ENCODE measurements around the gene SSTR5.
"Not testable (repeated sequence)": the region's sequence is repeated elsewhere in the genome, so short reads cannot be mapped to it uniquely, and the experiment has no call there.

The SSTR5 gene

DNA sequence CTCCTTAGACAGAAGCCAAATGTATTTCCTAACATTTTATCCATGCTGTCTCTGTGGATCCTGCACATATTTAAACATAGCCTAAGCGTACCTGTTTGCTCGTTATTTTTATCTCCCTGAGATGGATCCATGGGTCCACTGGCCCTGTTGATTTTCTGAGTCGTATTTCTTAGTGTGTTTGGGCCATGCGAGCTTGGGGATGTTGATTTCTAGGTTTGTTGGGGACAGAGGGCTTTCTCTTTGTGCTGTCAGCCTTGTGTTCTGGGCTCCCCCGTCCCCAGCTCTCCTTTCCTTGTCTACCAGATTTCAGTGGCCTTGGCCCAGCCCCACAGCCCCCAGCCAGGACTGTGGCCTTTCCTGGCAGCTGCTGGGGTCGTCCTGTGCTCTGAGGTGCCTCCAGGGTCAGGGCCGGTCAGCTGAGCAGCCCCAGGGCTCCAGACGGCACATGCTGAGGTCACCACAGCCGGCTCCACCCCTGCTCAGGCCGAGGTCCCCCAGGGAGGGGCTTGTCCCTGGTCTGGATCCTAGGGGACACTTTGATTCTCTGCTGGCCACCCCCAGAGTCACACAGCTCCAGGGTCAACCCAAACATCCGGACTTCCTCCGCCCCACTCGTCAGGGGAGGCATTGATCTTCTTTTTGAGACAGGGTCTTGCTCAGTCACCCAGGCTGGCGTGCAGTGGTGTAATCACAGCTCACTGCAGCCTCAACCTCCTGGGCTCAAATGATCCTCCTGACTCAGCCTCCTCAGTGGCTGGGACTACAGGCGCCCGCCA, 4.4 kb downstream of the SSTR5 start:
- DNase-seq = no peak

DNA sequence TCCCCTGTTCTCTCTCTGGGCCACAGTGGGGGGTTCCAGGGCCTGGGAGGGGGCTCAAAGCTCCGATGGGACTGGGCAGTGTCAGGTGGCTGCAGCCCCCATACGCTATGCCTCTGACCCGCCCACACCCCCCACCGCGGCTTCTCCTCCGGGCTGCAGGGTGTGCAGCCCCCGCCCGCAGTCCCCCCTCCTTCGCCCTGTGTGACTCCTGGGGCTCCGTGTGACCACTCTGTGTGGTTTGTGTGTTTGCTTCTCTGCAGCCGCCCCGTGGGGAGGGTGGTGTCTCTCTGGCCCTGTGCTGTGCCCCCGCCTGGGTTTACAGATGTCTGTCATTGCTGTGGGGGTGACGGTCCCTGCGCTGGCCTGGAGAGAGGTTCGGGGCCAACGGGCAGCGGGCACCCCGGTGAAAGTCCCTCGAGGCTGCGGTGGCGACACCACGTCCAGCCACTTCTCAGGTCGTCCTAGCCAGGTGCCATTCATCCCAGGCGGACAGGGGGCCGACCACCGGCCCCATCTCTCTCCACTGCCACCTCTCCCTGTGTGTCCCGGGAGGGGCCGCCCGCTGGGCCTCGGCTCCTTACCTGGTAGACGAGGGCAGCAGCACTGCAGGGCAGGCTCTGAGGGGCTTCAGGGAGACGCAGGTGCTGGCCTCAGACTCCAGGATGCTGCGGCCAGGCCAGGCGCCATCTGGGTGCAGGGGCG, 5.5 kb downstream of the SSTR5 start:
- DNase-seq = no peak

DNA sequence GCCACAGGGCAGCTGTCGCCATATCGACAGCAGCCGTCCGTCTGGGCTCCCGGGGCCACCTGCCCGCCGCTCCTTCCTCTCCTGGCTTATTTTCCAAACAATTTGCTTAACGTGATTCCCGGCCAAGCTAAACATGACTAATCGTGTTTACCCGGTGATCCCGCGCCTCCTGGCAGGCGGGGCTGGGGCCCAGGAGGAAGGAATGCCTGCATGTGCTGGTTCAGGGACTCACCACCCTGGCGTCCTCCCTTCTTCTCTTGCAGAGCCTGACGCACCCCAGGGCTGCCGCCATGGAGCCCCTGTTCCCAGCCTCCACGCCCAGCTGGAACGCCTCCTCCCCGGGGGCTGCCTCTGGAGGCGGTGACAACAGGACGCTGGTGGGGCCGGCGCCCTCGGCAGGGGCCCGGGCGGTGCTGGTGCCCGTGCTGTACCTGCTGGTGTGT, 6.1 kb downstream of the SSTR5 start:
- DNase-seq = no peak

DNA sequence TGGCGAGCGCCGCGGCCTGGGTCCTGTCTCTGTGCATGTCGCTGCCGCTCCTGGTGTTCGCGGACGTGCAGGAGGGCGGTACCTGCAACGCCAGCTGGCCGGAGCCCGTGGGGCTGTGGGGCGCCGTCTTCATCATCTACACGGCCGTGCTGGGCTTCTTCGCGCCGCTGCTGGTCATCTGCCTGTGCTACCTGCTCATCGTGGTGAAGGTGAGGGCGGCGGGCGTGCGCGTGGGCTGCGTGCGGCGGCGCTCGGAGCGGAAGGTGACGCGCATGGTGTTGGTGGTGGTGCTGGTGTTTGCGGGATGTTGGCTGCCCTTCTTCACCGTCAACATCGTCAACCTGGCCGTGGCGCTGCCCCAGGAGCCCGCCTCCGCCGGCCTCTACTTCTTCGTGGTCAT, 6.8 kb downstream of the SSTR5 start:
- DNase-seq = no peak

DNA sequence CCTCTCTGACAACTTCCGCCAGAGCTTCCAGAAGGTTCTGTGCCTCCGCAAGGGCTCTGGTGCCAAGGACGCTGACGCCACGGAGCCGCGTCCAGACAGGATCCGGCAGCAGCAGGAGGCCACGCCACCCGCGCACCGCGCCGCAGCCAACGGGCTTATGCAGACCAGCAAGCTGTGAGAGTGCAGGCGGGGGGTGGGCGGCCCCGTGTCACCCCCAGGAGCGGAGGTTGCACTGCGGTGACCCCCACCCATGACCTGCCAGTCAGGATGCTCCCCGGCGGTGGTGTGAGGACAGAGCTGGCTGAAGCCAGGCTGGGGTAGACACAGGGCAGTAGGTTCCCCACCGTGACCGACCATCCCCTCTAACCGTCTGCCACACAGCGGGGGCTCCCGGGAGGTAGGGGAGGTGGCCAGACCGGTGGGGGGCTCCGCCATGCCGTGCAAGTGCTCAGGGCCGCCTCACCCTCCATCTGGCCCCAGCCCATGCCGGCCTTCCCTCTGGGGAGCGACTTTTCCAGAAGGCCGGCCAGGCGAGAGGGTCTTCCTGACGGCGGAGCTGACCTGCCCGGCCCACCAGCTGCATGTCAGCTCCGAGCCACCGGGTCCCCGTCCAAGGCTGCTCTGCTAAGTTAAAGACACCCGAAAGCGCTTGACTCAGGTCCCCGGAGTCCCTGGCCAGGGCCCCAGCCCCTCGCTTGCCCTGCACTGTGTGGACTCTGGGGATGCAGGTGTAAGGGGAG, 7.4 kb downstream of the SSTR5 start:
- no peak for DNase-seq

DNA sequence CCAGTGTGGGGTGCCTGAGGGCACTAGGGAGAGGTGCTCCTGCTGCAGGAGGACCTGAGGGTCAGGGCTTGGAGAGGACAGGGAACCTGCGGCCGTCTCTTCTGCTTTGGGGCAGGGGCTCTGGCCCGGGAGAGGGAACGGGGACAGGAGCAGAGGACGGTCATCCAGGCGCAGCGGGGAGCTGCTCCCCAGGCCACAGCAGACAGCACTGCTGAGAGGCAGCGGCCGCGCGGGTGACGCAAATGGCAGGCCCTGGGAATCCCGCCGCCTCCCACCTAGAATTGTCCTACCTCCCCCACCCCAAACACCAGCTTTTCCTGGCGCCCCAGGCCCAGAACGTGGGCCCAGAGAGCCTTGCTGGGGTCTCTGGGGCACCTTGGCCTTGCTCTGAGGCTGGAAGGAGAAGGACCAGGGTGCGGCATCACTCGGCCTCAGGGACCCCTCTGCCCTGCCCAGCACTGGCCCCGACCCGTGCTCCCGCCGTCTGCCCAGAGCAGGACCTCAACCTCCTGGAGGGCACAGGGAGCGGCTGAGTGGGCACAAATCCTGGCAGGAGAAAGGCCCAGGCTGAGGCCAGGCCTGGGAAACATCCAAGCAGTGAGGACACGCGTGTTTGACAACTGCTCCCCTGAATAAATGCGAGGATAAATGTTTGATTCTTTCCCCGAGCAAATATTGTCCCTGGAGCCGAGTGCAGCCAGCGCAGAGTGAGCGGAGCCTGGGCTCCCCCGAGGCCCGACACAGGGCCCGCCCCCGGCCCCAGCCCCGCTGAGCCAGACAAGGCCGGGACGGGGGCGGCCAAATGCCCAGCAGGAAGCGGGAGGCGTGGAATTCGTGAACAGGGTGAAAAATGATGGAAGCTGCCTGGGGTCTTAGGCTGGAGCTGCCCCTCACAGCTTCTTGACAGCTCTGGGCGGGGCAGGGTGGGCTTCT, 8.5 kb downstream of the SSTR5 start:
- DNase-seq = no peak

DNA sequence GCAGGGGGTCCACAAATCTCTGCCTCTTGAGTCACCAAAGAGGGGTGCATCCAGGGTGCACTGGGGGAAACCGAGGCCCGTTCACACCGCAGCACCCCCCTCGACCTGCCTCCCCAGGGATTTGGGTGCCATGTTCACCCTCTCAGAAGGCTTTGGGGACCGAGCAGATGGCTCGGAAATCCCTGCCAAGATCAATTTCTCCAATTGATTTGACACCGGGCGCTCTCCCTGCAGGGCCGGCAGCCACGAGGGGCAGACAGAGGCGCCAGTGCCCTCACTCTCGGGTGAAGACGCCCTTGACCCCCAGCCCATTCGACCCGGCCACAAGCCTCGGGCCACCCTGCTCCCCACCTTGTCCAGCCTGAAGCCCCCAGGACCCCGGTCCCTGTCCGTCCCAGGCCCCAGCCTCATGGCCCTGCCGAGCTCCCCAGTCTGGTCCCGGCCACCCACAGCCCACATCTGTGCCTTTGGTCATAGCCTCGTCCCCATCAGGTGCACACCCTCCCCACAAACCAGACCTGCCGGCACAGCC, 9.3 kb downstream of the SSTR5 start:
- DNase-seq = no peak

DNA sequence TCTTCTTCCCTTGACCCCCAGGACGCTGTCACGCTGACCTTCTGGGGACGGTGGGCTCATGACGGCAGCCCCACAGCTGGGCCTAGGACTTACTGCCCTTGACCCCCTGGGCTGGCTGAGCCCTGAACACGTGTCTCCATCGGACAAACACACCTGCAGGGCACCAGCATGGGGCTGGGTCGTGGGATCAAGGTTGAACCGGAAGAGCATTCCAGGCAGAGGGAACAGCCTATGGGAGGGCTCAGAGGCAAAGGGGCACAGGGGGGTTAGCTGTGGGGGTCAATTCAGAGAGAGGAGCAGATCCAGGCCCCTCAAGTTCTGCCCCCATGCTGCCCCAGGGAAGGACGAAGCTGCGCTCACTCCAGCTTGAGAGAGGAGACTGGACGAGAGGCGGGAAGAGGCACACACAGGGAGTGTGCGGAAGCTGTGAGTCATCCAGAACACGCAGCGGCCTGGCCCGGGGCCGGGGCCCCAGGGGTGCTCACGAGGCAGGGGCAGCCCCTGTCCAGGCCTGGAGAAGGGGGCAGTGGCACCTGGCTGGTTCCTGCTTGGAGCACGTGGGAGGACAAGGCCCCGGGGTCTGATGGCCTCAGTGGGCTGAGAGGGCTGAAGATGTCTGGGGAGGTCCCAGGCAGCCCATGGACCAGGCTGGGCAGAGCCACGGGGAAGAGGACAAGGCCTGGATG, 9.9 kb downstream of the SSTR5 start:
- DNase-seq = no peak

DNA sequence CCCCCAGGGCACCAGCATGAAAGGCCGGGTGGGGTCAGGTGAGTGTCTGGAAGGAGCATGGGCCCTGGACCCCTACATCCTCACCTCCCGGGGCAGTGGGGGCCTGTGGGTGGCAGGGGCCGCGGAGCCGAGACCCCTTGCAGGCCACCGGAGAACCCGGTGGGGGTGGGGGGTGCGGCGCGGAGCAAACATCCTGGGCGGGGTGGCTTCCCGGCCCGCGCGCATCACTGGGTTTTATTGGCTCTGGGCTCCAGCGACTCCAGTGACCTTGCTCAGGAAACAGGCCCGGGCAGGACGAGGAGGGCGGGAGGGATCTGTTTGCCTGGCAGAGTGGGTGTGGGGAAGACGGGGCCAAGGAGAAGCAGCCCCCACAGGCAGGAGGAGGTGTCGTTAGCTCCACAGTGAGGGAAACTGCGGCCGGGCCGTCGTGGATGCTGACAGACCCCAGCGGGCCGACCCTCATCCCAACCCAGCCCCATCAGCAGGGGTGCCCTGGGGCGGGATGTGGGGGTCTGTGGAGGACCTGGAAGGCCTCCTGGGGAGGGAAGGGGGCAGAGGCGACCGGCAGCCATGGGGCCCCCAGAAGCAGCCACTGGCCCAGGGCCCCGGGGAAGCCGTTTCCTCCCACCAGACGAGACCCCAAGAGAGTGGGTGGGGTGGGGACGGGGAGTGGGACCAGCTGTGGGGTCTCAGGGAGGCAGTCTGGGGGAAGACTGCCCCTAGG, 10.6 kb downstream of the SSTR5 start:
- no peak for DNase-seq

DNA sequence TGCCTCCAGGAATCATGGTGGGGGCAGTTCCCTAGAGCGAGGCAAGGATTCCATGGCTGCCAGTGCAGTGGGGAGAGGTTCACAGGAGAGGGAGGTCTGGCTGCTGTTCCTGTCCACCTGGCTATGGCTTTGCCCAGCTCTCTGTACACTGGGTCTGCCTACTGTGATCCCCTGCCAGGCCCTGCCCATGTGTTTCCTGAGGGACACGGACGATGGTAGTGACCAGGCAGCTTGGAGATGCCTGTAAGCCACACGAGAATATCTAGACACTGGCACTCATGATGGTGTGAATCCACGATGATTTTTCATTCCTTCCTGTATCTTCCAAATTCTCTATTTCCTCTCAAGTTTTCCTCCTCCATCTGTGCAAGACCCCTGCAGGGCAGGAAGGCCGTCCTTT, 12.4 kb downstream of the SSTR5 start:
- no peak for DNase-seq

DNA sequence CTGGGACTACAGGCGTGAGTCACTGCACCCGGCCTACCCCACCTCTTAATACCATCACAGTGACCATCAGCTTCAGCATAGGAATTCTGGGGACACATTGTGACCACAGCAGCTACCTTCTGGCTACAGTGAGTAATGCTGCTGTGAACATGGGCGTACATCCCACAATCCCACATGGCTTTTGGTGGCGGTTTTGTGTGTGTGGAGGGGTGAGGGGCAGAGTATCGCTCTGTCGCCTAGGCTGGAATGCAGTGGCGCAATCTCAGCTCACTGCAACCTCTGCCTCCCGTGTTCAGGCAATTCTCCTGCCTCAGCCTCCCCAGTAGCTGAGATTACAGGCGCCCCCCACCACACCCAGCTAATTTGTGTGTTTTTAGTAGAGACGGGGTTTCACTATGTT, 13.9 kb downstream of the SSTR5 start:
- DNase-seq = not testable (repeated sequence)

DNA sequence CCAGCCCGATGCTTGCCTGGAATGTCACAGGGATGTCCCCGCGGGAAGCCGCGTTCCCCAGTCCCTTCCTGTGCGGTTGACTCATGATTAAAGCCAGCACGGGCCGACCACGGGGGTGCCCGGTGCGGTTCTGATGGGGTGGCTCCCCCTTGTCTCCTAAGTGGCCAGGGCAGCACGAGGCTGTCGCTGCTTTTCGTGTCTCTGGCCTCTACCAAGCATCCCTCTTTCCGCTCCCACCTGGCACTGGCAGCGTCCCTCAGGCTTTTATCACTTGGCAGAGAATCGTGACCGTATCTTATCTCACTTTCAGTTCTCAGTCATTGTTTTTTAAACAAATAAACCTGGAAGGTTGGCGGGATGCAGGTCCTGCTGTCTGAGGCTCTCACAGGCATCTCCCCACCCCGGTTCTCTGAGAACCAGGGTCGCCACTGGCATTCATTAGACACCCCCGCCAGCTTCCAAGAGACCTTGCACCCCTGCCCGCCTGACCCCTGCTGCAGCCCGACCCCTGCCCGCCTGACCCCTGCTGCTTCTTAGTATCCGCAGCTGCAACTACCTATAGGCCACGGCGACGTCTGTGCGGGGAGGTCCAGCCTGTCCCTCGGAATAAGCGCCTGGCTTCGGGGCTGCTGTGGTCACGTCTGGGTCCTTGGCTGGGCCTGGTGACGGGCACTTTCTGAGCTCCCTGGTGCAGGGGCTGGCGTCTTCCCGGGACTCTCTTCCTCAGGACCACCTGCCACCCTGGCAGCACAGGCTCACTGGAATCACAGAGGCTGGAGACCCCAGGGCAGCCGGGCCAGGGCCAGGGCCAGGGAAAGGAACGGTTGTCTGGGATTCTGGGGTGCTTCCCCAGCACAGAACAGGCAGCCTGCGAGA, 16.0 kb downstream of the SSTR5 start:
- no peak for DNase-seq

DNA sequence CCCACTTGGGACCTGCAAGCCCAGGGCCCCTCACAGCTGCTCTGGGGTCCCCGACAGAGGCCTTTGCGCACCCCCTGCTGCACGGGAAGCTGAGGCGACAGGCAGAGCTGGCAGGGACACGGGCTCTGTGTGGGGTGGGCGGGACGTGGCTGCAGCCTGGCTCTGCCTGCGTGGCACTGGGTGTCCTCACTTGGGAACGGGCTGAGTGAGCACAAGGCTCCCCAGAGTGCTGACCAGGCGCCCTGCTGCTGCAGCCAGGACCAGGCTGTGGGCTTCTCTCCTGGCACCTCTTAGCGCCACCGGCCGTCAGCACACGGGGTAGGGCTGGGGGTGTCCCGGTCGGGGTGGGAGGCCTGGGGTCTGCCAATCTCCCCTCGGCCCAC, 16.9 kb downstream of the SSTR5 start:
- DNase-seq = no peak

DNA sequence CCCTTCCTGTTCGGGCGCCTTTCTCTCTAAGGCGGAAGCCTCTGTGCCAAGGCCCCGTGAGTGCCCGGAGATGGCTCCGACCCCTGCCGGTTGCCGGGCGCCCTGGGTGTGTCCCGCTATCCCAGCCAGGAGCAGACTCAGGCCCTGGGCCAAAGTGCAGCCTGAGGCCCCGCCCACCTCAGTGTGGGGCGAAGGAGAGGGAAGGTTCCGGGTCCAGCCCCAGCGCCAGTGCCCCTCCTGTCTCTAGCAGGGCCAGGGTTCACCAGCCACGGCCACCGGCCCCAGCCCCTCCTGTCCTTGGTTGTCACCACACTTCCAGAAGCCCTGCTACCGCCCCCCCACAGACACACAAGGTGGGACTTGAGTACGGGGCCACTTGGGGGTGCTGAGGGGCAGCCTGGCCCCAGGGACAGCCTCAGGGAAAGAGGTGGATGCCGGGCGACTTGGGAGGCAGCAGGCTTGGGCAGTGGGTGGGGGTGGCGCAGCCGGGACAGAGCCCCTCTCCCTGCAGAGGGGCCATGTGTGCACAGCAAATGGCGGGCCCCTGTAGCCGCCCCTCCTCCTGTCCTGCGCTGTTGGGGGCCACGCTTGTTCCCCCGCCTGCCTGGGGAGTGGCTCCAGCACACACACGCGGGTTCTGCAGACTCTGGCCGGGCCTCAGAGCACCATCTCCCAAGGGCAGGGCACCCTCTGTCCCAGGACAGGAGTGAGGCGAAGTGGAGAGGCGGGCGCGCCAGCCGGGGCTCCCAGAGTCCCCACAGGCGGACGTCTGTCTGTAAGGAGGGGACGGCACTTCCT, 17.5 kb downstream of the SSTR5 start:
- DNase-seq = no peak

DNA sequence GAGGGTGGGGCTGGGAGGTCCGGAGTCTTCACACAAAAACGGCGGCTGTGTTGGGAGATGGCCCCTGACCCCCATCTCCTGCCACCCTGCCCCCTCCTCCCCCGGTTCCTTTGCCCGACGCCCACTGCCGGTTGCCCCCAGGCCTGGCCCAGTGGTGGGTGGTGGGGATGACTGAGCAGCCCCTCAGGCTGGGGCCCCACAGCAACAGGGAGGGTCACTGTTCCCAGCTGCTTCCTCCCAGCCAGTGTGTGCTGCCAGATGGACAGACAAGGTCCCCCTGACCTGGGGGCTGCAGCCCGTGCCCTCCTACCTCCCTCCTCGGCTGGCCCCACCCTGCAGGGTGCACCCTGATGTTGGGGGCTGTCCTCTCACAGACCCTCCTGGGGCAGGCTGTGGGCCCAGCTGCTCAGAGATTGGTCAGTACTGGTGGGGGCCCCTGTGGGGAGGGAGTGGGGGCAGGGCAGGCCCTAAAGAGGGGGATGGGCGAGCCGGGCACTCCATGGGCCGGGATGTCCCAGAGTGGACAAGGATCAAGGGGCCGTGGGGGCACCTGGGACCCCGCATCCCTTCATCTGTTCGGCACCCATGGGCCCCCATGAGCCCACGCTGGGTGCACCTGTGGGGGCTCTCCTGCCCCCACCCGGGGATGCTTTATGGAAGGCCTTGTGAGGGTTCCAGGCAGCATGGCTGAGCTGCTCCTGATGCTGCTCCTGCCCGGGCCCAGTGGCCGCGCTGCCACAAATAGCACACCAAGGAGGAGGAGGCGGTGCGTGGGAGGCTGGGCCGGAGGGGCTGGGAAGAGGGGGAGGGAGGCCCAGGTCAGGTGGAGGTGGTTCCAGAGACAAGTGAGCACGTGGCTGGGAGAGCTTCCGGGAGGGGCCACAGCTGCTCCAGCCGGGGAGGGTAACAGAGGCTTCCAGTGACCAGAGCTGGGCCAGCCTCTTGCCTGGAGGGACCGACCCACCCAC, 18.4 kb downstream of the SSTR5 start:
- no peak for DNase-seq

DNA sequence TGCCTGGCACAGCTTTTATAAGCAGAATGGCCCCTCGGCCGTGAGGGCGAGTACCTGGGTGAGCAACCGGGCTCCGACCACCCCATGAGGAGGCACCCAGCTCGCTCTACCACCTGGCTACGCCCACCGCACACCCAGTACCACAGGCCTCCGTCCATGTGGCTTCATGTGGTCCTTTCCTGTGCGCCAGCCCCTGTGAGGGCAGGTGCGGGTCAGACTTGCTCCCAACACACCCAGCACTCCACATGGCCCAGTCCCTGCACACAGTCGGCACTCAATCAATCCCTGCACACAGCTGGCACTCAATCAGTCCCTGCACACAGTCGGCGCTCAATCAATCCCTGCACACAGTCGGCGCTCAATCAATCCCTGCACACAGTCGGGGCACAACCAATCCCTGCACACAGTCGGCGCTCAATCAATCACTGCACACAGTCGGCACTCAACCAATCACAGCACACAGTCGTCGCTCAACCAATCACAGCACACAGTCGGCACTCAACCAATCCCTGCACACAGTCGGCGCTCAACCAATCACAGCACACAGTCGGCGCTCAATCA, 19.5 kb downstream of the SSTR5 start:
- DNase-seq = no peak

DNA sequence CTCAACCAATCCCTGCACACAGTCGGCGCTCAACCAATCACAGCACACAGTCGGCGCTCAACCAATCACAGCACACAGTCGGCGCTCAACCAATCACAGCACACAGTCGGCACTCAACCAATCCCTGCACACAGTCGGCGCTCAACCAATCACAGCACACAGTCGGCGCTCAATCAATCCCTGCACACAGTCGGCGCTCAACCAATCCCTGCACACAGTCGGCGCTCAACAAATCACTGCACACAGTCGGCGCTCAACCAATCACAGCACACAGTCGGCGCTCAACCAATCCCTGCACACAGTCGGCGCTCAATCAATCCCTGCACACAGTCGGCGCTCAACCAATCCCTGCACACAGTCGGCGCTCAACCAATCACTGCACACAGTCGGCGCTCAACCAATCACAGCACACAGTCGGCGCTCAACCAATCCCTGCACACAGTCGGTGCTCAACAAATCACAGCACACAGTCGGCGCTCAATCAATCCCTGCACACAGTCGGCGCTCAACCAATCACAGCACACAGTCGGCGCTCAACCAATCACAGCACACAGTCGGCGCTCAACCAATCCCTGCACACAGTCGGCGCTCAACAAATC, 20.2 kb downstream of the SSTR5 start:
- DNase-seq = not testable (repeated sequence)

Measured in GOT3 (cell line).